ENCODE measurements around the gene ITGA2. TPM values are rescaled to one million over a fixed set of nuclear protein-coding genes. Genes with fewer than 3 reads are reported as not detected.

Gene ITGA2
- total RNA-seq, 1 experiment from 2014 or later = 36.6 TPM

- TF ChIP-seq ZBTB33 (IDR thresholded peaks at IDR 0.05; ENCODE audit: extremely low read depth, insufficient replicate concordance, low read length) = no peak
- TF ChIP-seq ZFX (IDR thresholded peaks at IDR 0.05) = no peak
- TF ChIP-seq EGR1 (IDR thresholded peaks at IDR 0.05; ENCODE audit: low read depth) = no peak
- TF ChIP-seq FOSL1 (IDR thresholded peaks at IDR 0.05; ENCODE audit: low read depth) = no peak
- no peak for TF ChIP-seq EZH2phosphoT487 (IDR thresholded peaks at IDR 0.05; ENCODE audit: borderline replicate concordance)
- no peak for TF ChIP-seq CBX3 (IDR thresholded peaks at IDR 0.05; ENCODE audit: low read depth)
- TF ChIP-seq REST (IDR thresholded peaks at IDR 0.05; ENCODE audit: low read depth) = no peak
- TF ChIP-seq EZH2 (IDR thresholded peaks at IDR 0.05) = no peak
- no peak for TF ChIP-seq POLR2AphosphoS5 (IDR thresholded peaks at IDR 0.05; ENCODE audit: low read depth, low read length)
Observed at GRCh38 chr5:52943808-52944207, 45.3 kb upstream of the ITGA2 start (continued).

GRCh38 chr5:52945040-52945439 is 44.1 kb upstream of the ITGA2 start:
- CTCF ChIA-PET = interaction anchor here (1.8 kb wide), 1 partner anchor 91 kb away, joined by 3 read pairs; no protein-coding TSS in a partner anchor

More at GRCh38 chr5:52945040-52945439, 44.1 kb upstream of the ITGA2 start:
- intact Hi-C loops (cut with micrococcal nuclease) = loop anchor here (5.0 kb wide), 2 partner anchors 92 to 1272 kb away; no protein-coding TSS in a partner anchor
- H2AFZ ChIP-seq (ENCODE audit: low read depth, low read length, poor library complexity, severe bottlenecking) = no peak overlapping the region
- no peaks in the 10 kb centered on the region for H3K27me3 ChIP-seq (ENCODE audit: insufficient read depth, low read length)
- H3K4me3 ChIP-seq (replicated peaks in 1 of 2; ENCODE audit: low read depth in 1 of 2, low read length in 2 of 2) = no peak overlapping the region
- H3K79me2 ChIP-seq (ENCODE audit: insufficient read depth, low read length) = no peaks in the 10 kb centered on the region
- H3K27ac ChIP-seq (ENCODE audit: low read depth, low read length) = no peak overlapping the region
- peaks cover 0 to 6% of the 10 kb centered on the region in 2 experiments; a peak in 1 of 4 replicates for H3K4me1 ChIP-seq (ENCODE audit: control insufficient read depth in 1 of 2, insufficient read depth in 2 of 2, low read length in 2 of 2)
- ChIA-PET POLR2A (no interaction called here), RAD21 (ENCODE audit: low non-redundant PET in 1 of 2, low total read pairs in 2 of 2, uncharacterized antibody in 2 of 2, unreplicated experiment in 2 of 2) (no interaction called here)
- no peak overlapping the region for H3K4me2 ChIP-seq (ENCODE audit: low read length)
- BruUV-seq (replicated peaks) = no TSS peak
- H4K20me1 ChIP-seq (ENCODE audit: insufficient read depth) = no peaks in the 10 kb centered on the region
- ATAC-seq = no peak
- DNase-seq (ENCODE audit: low read depth, low spot score) = no peak
- H3K9ac ChIP-seq (ENCODE audit: low read length) = no peak overlapping the region
- no peaks in the 10 kb centered on the region for H3K9me2 ChIP-seq (ENCODE audit: insufficient read depth)
- H3K36me3 ChIP-seq (ENCODE audit: control insufficient read depth in 1 of 2, insufficient read depth in 2 of 2, low read length in 2 of 2) = no peaks in the 10 kb centered on the region
- no peak for TF ChIP-seq REST (IDR thresholded peaks at IDR 0.05; ENCODE audit: low read depth)
- no peak for TF ChIP-seq RAD21 (IDR thresholded peaks at IDR 0.05; ENCODE audit: low read depth)
- no peak for TF ChIP-seq ZFX (IDR thresholded peaks at IDR 0.05)
- no peak for TF ChIP-seq CEBPB (IDR thresholded peaks at IDR 0.05; ENCODE audit: low read depth)
- TF ChIP-seq CTCF (IDR thresholded peaks at IDR 0.05 in 2 of 3, conservative IDR thresholded peaks at IDR 0.05 in 1 of 3; ENCODE audit: borderline replicate concordance in 1 of 3, insufficient read depth in 1 of 3, low read depth in 2 of 3, low read length in 2 of 3) = no peak
- H3K9me3 ChIP-seq (ENCODE audit: control insufficient read depth in 1 of 2, insufficient read depth in 1 of 2, low read depth in 1 of 2, low read length in 2 of 2) = no peaks in the 10 kb centered on the region
